GM23338 (cell line): ENCODE measurements around the gene TENM4. TPM values are rescaled to one million over a fixed set of nuclear protein-coding genes. Genes with fewer than 3 reads are reported as not detected.

Experiments
- ATAC-seq: fragments of 200-7000 bp; cut with Tn5 transposase; 3 replicates; pipeline ENCODE4 v1.9.1; 2020
- DNase-seq: peaks from one replicate; pipeline ENCODE4 v3.0.0-alpha.2; 2015; ENCODE audit warnings: low spot score
- H2AFZ ChIP-seq: fragments of 200-600 bp; sonication (generic); 2 replicates; pipeline ENCODE4 v1.8.0; 2016; ENCODE audit warnings: antibody characterized with exemption, mild to moderate bottlenecking, moderate library complexity
- H3F3A ChIP-seq: fragments of 200-600 bp; sonication (generic); replicated peaks from 2 replicates; pipeline ENCODE4 v1.8.0; 2017; ENCODE audit warnings: antibody characterized with exemption, mixed run types, low read depth
- H3K27ac ChIP-seq: fragments of 200-600 bp; sonication (generic); 2 replicates; pipeline ENCODE4 v1.6.1; 2016; ENCODE audit warnings: low read depth
- H3K27me3 ChIP-seq: fragments of 200-600 bp; sonication (generic); 2 replicates; pipeline ENCODE4 v1.8.0; 2016; ENCODE audit warnings: mild to moderate bottlenecking, mixed run types, moderate library complexity; ENCODE audit not compliant: insufficient read depth
- H3K36me3 ChIP-seq: fragments of 200-600 bp; sonication (generic); 2 replicates; pipeline ENCODE4 v1.8.0; 2016; ENCODE audit warnings: mild to moderate bottlenecking; ENCODE audit not compliant: insufficient read depth
- H3K4me1 ChIP-seq: fragments of 200-600 bp; sonication (generic); 2 replicates; pipeline ENCODE4 v1.8.0; 2016; ENCODE audit warnings: mild to moderate bottlenecking, moderate library complexity; ENCODE audit not compliant: insufficient read depth
- H3K4me2 ChIP-seq: fragments of 200-600 bp; sonication (generic); 2 replicates; pipeline ENCODE4 v1.7.1; 2017; ENCODE audit warnings: mixed run types
- H3K4me3 ChIP-seq: fragments of 200-600 bp; sonication (generic); 2 replicates; pipeline ENCODE4 v1.6.1; 2016; ENCODE audit warnings: mixed run types
- H3K79me2 ChIP-seq: fragments of 200-600 bp; sonication (generic); replicated peaks from 2 replicates; pipeline ENCODE4 v1.8.0; 2017; ENCODE audit warnings: mild to moderate bottlenecking; ENCODE audit not compliant: insufficient read depth
- H3K9me2 ChIP-seq: fragments of 200-600 bp; sonication (generic); 2 replicates; pipeline ENCODE4 v1.8.0; 2017; ENCODE audit not compliant: insufficient read depth
- H4K20me1 ChIP-seq: fragments of 200-600 bp; sonication (generic); replicated peaks from 2 replicates; pipeline ENCODE4 v1.8.0; 2017; ENCODE audit warnings: mild to moderate bottlenecking; ENCODE audit not compliant: insufficient read depth
- H3K27ac Mint-ChIP-seq: 2 replicates; pipeline ENCODE4 v1.8.0; 2020; ENCODE audit warnings: inconsistent platforms, mild to moderate bottlenecking, moderate library complexity, mixed read lengths
- H3K27me3 Mint-ChIP-seq: 3 replicates; pipeline ENCODE4 v1.8.0; 2022; ENCODE audit warnings: low read depth, mild to moderate bottlenecking, moderate library complexity, mixed read lengths, inconsistent platforms; ENCODE audit not compliant: insufficient read depth, poor library complexity
- H3K36me3 Mint-ChIP-seq: 3 replicates; pipeline ENCODE4 v1.8.0; 2021; ENCODE audit warnings: low read depth, mild to moderate bottlenecking, inconsistent platforms, moderate library complexity, mixed read lengths
- H3K4me1 Mint-ChIP-seq: 3 replicates; pipeline ENCODE4 v1.8.0; 2020; ENCODE audit warnings: mild to moderate bottlenecking, inconsistent platforms, mixed read lengths
- H3K4me3 Mint-ChIP-seq: 3 replicates; pipeline ENCODE4 v1.8.0; 2021; ENCODE audit warnings: moderate library complexity, mild to moderate bottlenecking, inconsistent platforms, mixed read lengths
- H3K9me3 Mint-ChIP-seq: 3 replicates; pipeline ENCODE4 v1.8.0; 2020; ENCODE audit warnings: moderate library complexity, mild to moderate bottlenecking, inconsistent platforms, mixed read lengths
- CREB1 ChIP-seq: fragments of 250-450 bp; sonication (Bioruptor Pico); IDR thresholded peaks from 2 replicates; pipeline ENCODE4 v1.5.0; 2020; ENCODE audit warnings: low read depth, mild to moderate bottlenecking, moderate library complexity
- CTCF ChIP-seq, 2 experiments: fragments of 200-600 bp in 1 of 2; sonication (generic) in 1 of 2; conservative IDR thresholded peaks; 2 replicates each; pipeline versions ENCODE4 v1.5.1 to v1.6.1; 2016 to 2017; ENCODE audit warnings: antibody characterized with exemption in 2 of 2, low read depth in 2 of 2, mild to moderate bottlenecking in 2 of 2, moderate library complexity in 1 of 2
- ETS1 ChIP-seq: IDR thresholded peaks from 2 replicates; pipeline ENCODE4 v1.6.1; 2016; ENCODE audit warnings: antibody characterized with exemption
- EZH2 ChIP-seq: fragments of 200-600 bp; sonication (generic); IDR thresholded peaks from one replicate; pipeline ENCODE4 v1.8.0; 2017; ENCODE audit warnings: antibody characterized with exemption, mild to moderate bottlenecking, low read depth; ENCODE audit not compliant: unreplicated experiment
- EZH2phosphoT487 ChIP-seq: fragments of 200-600 bp; sonication (generic); IDR thresholded peaks from one replicate; pipeline ENCODE4 v1.8.1; 2018; ENCODE audit warnings: antibody characterized with exemption; ENCODE audit not compliant: unreplicated experiment
- JUNB ChIP-seq: IDR thresholded peaks from one replicate; pipeline ENCODE4 v1.6.1; 2016; ENCODE audit warnings: antibody characterized with exemption; ENCODE audit not compliant: unreplicated experiment
- NANOG ChIP-seq: IDR thresholded peaks from 2 replicates; pipeline ENCODE4 v1.6.1; 2016; ENCODE audit warnings: antibody characterized with exemption, borderline replicate concordance
- POLR2AphosphoS5 ChIP-seq: IDR thresholded peaks from 2 replicates; pipeline ENCODE4 v1.6.1; 2016; ENCODE audit warnings: antibody characterized with exemption, low read depth
- REST ChIP-seq: IDR thresholded peaks from one replicate; pipeline ENCODE4 v1.6.1; 2018; ENCODE audit warnings: antibody characterized with exemption; ENCODE audit not compliant: unreplicated experiment
- STAT1 ChIP-seq: IDR thresholded peaks from one replicate; pipeline ENCODE4 v1.6.1; 2016; ENCODE audit warnings: antibody characterized with exemption; ENCODE audit not compliant: unreplicated experiment
- ZNF114 ChIP-seq: fragments of 250-450 bp; sonication (Bioruptor Pico); IDR thresholded peaks from 2 replicates; pipeline ENCODE4 v1.5.0; 2020; ENCODE audit warnings: mild to moderate bottlenecking, moderate library complexity
- ZNF331 ChIP-seq: fragments of 250-450 bp; sonication (Bioruptor Pico); IDR thresholded peaks from 2 replicates; pipeline ENCODE4 v1.5.0; 2020; ENCODE audit warnings: low read depth, mild to moderate bottlenecking, moderate library complexity
- ZNF462 ChIP-seq: fragments of 250-450 bp; sonication (Bioruptor Pico); IDR thresholded peaks from 2 replicates; pipeline ENCODE4 v1.5.0; 2020; ENCODE audit warnings: mild to moderate bottlenecking, moderate library complexity
- polyA plus RNA-seq: library from polyadenylated mRNA; unstranded; fragments of >200 nt; fragmentation: Nextera tagmentation; extraction: Ambion mirVana; gene quantifications from 2 replicates; pipeline ENCODE4 v1.2.1, GENCODE V29; 2016
- total RNA-seq: library from RNA; depleted of rRNA; stranded (reverse); fragments of >200 nt; shearing (Covaris generic); gene quantifications from 2 replicates; pipeline ENCODE4 v1.2.3, GENCODE V29; 2014

Gene TENM4
- total and polyA plus RNA-seq, 2 experiments from 2014 or later, result 7.3 TPM

- no peaks in the 10 kb centered on the region for H3K9me3 Mint-ChIP-seq
- no peaks in the 10 kb centered on the region for H3K79me2 ChIP-seq
- H2AFZ ChIP-seq, result no peak overlapping the region
- no peak overlapping the region for H3K4me3 ChIP-seq
- H3K4me1 Mint-ChIP-seq, result peaks cover 6% of the 10 kb centered on the region; the same call in 1 of the 3 replicates
- DNase-seq (no peak), ATAC-seq (no peak)
- no peak overlapping the region for H3K27ac ChIP-seq
- H3F3A ChIP-seq, result no peaks in the 10 kb centered on the region
- H3K27ac Mint-ChIP-seq, result no peak overlapping the region
- no peak overlapping the region for H3K4me3 Mint-ChIP-seq
- no peaks in the 10 kb centered on the region for H3K9me2 ChIP-seq
- no peaks in the 10 kb centered on the region for H3K36me3 Mint-ChIP-seq
- peaks cover 4% of the 10 kb centered on the region for H3K27me3 Mint-ChIP-seq
- no peaks in the 10 kb centered on the region for H3K27me3 ChIP-seq
- no peaks in the 10 kb centered on the region for H3K36me3 ChIP-seq
- no peaks in the 10 kb centered on the region for H3K4me1 ChIP-seq
- TF ChIP-seq NANOG (no peak), CREB1 (CRISPR knock-in tag) (no peak), REST (no peak), ZNF114 (CRISPR knock-in tag) (no peak), EZH2phosphoT487 (no peak), ZNF331 (no peak), STAT1 (no peak), ZNF462 (no peak), JUNB (no peak), ETS1 (no peak), CTCF (conservative IDR thresholded peaks at IDR 0.05; ENCODE audit: low read depth in 2 of 2) (no peak), POLR2AphosphoS5 (no peak), EZH2 (no peak)
- no peaks in the 10 kb centered on the region for H4K20me1 ChIP-seq
- H3K4me2 ChIP-seq, result no peak overlapping the region
These were observed 600.2 kb downstream of the TENM4 start for GRCh38 chr11:78840623-78841022.
